ENCODE measurements around the gene SYNPR. TPM values are rescaled to one million over a fixed set of nuclear protein-coding genes. Genes with fewer than 3 reads are reported as not detected.

The SYNPR gene
- polyA plus RNA-seq, 3 donors: not detected

DNA sequence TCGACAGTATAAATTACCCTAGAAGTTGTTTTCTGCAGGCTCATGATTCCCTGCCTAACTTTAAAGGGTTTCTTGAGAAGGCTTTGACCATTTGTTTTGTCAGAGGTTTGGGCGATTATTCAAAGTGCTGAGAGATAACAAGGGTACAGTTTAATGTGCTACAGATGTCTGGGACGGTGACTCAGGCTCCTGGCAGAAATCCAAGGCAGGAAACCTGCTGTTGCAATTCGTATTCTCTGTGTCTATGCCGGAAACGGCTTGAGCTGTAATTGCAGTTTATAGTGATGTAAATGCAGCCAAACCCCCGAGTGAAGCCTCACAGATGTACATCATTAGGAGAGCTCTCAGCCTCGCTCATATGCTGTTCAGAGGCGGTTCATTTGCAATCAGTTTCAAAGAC is 65.6 kb downstream of the SYNPR start:
- peak; percentile 73 to 89 (median 78) for DNase-seq

GRCh38 chr3:63344661-63345060 is 66.6 kb downstream of the SYNPR start:
- Histone ChIP-seq H4K20me1 (ENCODE audit: insufficient read depth, low read length) (no peaks in the 10 kb centered on the region), H3K27me3 (ENCODE audit: control insufficient read depth in 2 of 2, insufficient read depth in 2 of 2, low read length in 2 of 2) (no peaks in the 10 kb centered on the region), H3K9ac (ENCODE audit: insufficient read depth, low read length, poor library complexity, severe bottlenecking) (no peak overlapping the region), H3K36me3 (replicated peaks in 1 of 2; ENCODE audit: control insufficient read depth in 1 of 2, insufficient read depth in 2 of 2, low read length in 2 of 2) (no peaks in the 10 kb centered on the region), H2AFZ (ENCODE audit: insufficient read depth, low read depth, low read length, poor library complexity, severe bottlenecking) (no peak overlapping the region), H3K27ac (ENCODE audit: low read depth in 1 of 2, low read length in 2 of 2) (no peak overlapping the region), H3K9me3 (replicated peaks in 1 of 2; ENCODE audit: control insufficient read depth in 1 of 2, insufficient read depth in 1 of 2, low read length in 2 of 2) (no peaks in the 10 kb centered on the region), H3K4me1 (ENCODE audit: control insufficient read depth in 1 of 2, insufficient read depth in 2 of 2, low read length in 2 of 2) (peaks cover 12 to 15% of the 10 kb centered on the region in 2 donors), H3K79me2 (ENCODE audit: insufficient read depth, low read length) (no peaks in the 10 kb centered on the region), H3K4me3 (replicated peaks in 1 of 3; ENCODE audit: low read depth in 2 of 3, low read length in 3 of 3) (no peak overlapping the region), H3K4me2 (replicated peaks; ENCODE audit: extremely low read depth, low read length, poor library complexity, severe bottlenecking) (no peak overlapping the region)
- H3K36me3 Mint-ChIP-seq: no peaks in the 10 kb centered on the region
- no peak for DNase-seq
- H3K9me3 Mint-ChIP-seq: peaks cover 0 to 5% (median under 1%) of the 10 kb centered on the region in 7 donors
- H3K4me1 Mint-ChIP-seq: peaks cover 13% of the 10 kb centered on the region
- H3K27ac Mint-ChIP-seq: peak overlapping the region in 1 of 7 donors; percentile 36
- WGBS (ENCODE audit: insufficient coverage): 93% methylated on average over 2 of the region's 3 CpGs
- peaks cover 7 to 11% (median 7%) of the 10 kb centered on the region in 3 donors for H3K27me3 Mint-ChIP-seq (ENCODE audit: low read depth in 3 of 3)
- intact Hi-C loops (cut with micrococcal nuclease): loop anchor here in 1 of 2 donors (5.0 kb wide), 1 partner anchor 473 kb away; the partner anchor contains the start of gene C3orf49
- no peak overlapping the region for H3K4me3 Mint-ChIP-seq
- TF ChIP-seq, protein P1, sequence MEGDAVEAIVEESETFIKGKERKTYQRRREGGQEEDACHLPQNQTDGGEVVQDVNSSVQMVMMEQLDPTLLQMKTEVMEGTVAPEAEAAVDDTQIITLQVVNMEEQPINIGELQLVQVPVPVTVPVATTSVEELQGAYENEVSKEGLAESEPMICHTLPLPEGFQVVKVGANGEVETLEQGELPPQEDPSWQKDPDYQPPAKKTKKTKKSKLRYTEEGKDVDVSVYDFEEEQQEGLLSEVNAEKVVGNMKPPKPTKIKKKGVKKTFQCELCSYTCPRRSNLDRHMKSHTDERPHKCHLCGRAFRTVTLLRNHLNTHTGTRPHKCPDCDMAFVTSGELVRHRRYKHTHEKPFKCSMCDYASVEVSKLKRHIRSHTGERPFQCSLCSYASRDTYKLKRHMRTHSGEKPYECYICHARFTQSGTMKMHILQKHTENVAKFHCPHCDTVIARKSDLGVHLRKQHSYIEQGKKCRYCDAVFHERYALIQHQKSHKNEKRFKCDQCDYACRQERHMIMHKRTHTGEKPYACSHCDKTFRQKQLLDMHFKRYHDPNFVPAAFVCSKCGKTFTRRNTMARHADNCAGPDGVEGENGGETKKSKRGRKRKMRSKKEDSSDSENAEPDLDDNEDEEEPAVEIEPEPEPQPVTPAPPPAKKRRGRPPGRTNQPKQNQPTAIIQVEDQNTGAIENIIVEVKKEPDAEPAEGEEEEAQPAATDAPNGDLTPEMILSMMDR (IDR thresholded peaks at IDR 0.05): no peak

More for the DNA sequence above, 65.6 kb downstream of the SYNPR start:
- TF ChIP-seq, protein P1 (IDR thresholded peaks at IDR 0.05): no peak
- Histone ChIP-seq H3K27ac (ENCODE audit: low read depth in 1 of 2, low read length in 2 of 2) (no peak overlapping the region), H3K36me3 (replicated peaks in 1 of 2; ENCODE audit: control insufficient read depth in 1 of 2, insufficient read depth in 2 of 2, low read length in 2 of 2) (no peaks in the 10 kb centered on the region), H3K4me3 (replicated peaks in 1 of 3; ENCODE audit: low read depth in 2 of 3, low read length in 3 of 3) (peak overlapping the region in 1 of 3 experiments; percentile 23), H3K4me1 (ENCODE audit: control insufficient read depth in 1 of 2, insufficient read depth in 2 of 2, low read length in 2 of 2) (peaks cover 12 to 15% of the 10 kb centered on the region in 2 donors), H3K79me2 (ENCODE audit: insufficient read depth, low read length) (no peaks in the 10 kb centered on the region), H3K27me3 (ENCODE audit: control insufficient read depth in 2 of 2, insufficient read depth in 2 of 2, low read length in 2 of 2) (no peaks in the 10 kb centered on the region), H3K9ac (ENCODE audit: insufficient read depth, low read length, poor library complexity, severe bottlenecking) (no peak overlapping the region), H4K20me1 (ENCODE audit: insufficient read depth, low read length) (no peaks in the 10 kb centered on the region), H2AFZ (ENCODE audit: insufficient read depth, low read depth, low read length, poor library complexity, severe bottlenecking) (no peak overlapping the region), H3K9me3 (replicated peaks in 1 of 2; ENCODE audit: control insufficient read depth in 1 of 2, insufficient read depth in 1 of 2, low read length in 2 of 2) (no peaks in the 10 kb centered on the region), H3K4me2 (replicated peaks; ENCODE audit: extremely low read depth, low read length, poor library complexity, severe bottlenecking) (peak overlapping the region; percentile 55)
- H3K4me3 Mint-ChIP-seq: peak overlapping the region in 1 of 2 donors; percentile 69
- intact Hi-C loops (cut with micrococcal nuclease): no loop called here
- WGBS (ENCODE audit: insufficient coverage): 2% methylated on average over 6 of the region's 9 CpGs
- H3K36me3 Mint-ChIP-seq: no peaks in the 10 kb centered on the region
- H3K27me3 Mint-ChIP-seq (ENCODE audit: low read depth in 3 of 3): peaks cover 7 to 11% (median 7%) of the 10 kb centered on the region in 3 donors
- H3K4me1 Mint-ChIP-seq: peaks cover 13% of the 10 kb centered on the region
- peak overlapping the region in 6 of 7 donors; percentile 23 to 56 (median 29) for H3K27ac Mint-ChIP-seq
- H3K9me3 Mint-ChIP-seq: peaks cover 0 to 5% (median 1%) of the 10 kb centered on the region in 7 donors
